ENCODE data around the gene LRFN4.

DNA sequence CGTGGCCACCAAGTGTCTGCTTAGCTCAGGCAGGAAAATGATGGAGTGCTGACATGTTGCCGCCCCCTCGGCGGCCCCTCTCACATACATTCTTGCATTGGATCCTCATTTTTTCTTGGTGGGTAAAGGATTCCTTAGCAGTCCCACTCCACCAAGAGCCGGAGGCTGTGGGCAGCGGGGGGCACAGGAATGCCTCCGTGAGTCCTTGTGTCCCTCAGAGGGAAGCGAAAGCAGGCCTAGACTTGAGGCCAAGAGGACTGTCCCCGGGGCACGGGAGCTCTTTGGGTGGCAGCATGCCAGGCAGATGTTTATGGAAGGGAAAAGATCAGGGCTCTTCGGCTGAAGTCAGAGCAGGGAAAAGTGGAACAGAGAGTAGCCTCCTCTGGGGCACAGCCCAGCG, 21.6 kb downstream of the LRFN4 start:
- TF ChIP-seq, protein P1, sequence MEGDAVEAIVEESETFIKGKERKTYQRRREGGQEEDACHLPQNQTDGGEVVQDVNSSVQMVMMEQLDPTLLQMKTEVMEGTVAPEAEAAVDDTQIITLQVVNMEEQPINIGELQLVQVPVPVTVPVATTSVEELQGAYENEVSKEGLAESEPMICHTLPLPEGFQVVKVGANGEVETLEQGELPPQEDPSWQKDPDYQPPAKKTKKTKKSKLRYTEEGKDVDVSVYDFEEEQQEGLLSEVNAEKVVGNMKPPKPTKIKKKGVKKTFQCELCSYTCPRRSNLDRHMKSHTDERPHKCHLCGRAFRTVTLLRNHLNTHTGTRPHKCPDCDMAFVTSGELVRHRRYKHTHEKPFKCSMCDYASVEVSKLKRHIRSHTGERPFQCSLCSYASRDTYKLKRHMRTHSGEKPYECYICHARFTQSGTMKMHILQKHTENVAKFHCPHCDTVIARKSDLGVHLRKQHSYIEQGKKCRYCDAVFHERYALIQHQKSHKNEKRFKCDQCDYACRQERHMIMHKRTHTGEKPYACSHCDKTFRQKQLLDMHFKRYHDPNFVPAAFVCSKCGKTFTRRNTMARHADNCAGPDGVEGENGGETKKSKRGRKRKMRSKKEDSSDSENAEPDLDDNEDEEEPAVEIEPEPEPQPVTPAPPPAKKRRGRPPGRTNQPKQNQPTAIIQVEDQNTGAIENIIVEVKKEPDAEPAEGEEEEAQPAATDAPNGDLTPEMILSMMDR (IDR thresholded peaks at IDR 0.05): no peak
- no peak for TF ChIP-seq POLR2A (IDR thresholded peaks at IDR 0.05)
